GM19395 (cell line): Measurements from ENCODE around the gene ENO4.
A peak's percentile ranks its signal among the peaks of the same experiment; 100 is the strongest.

Source experiments
- ATAC-seq: cut with Tn5 transposase; IDR thresholded peaks from one replicate; pipeline ENCODE4 v1.9.1; 2021; ENCODE audit warnings: mild to moderate bottlenecking, moderate library complexity; ENCODE audit not compliant: unreplicated experiment

Gene ENO4

GRCh38 chr10:116828116-116828515, 21.2 kb upstream of the ENO4 start:
- ATAC-seq = no peak

GRCh38 chr10:116829711-116830110, 19.6 kb upstream of the ENO4 start:
- ATAC-seq = no peak

GRCh38 chr10:116831086-116831485, 18.2 kb upstream of the ENO4 start:
- no peak for ATAC-seq

GRCh38 chr10:116831790-116832189, 17.5 kb upstream of the ENO4 start:
- ATAC-seq = no peak

GRCh38 chr10:116833986-116834985, 15.0 kb upstream of the ENO4 start:
- ATAC-seq = no peak

- ATAC-seq = no peak
These were observed 13.6 kb upstream of the ENO4 start for GRCh38 chr10:116835658-116836057.

GRCh38 chr10:116836083-116836482, 13.2 kb upstream of the ENO4 start:
- ATAC-seq = no peak

- ATAC-seq = no peak
These were observed 12.3 kb upstream of the ENO4 start for GRCh38 chr10:116836902-116837523.

GRCh38 chr10:116838143-116838725, 11.1 kb upstream of the ENO4 start:
- ATAC-seq = no peak

- ATAC-seq = no peak
These were observed 8.8 kb upstream of the ENO4 start for GRCh38 chr10:116840389-116841075.

- ATAC-seq = no peak
These were observed 3.5 kb upstream of the ENO4 start for GRCh38 chr10:116845823-116846222.

GRCh38 chr10:116848032-116848943, 1.0 kb upstream of the ENO4 start:
- ATAC-seq = peak; percentile 70

- no peak for ATAC-seq
These were observed 403 bp upstream of the ENO4 start for GRCh38 chr10:116848944-116849247.

- ATAC-seq = no peak
These were observed 836 bp downstream of the ENO4 start for GRCh38 chr10:116850058-116850611.

- ATAC-seq = no peak
These were observed 2.9 kb downstream of the ENO4 start for GRCh38 chr10:116852246-116852645.

GRCh38 chr10:116853287-116853686, 4.0 kb downstream of the ENO4 start:
- ATAC-seq = no peak

- no peak for ATAC-seq
These were observed 4.4 kb downstream of the ENO4 start for GRCh38 chr10:116853701-116854100.

- ATAC-seq = no peak
These were observed 7.9 kb downstream of the ENO4 start for GRCh38 chr10:116857156-116857555.

GRCh38 chr10:116861796-116862195, 12.5 kb downstream of the ENO4 start:
- ATAC-seq = no peak

GRCh38 chr10:116864436-116864835, 15.1 kb downstream of the ENO4 start:
- no peak for ATAC-seq
